Keratinocyte (primary cell): Measurements from ENCODE around the gene TYW3.

Experiments used
- EZH2 ChIP-seq: IDR thresholded peaks from one replicate; pipeline ENCODE4 v1.6.1; 2012; ENCODE audit warnings: inconsistent platforms, mild to moderate bottlenecking, low read length, moderate library complexity
- TF ChIP-seq, protein P1 (sequence below), 3 experiments: IDR thresholded peaks in 1 of 3; conservative IDR thresholded peaks in 1 of 3; optimal IDR thresholded peaks in 1 of 3; 2 replicates in 2 of 3; 3 replicates in 1 of 3; pipeline versions ENCODE3 to v1.5.1; 2011; ENCODE audit warnings: low read length in 3 of 3, mild to moderate bottlenecking in 3 of 3, moderate library complexity in 2 of 3, control low read depth in 1 of 3, inconsistent platforms in 1 of 3; ENCODE audit not compliant: insufficient read depth in 2 of 3; ENCODE audit errors: extremely low read depth in 1 of 3

GRCh38 chr1:74699331-74699730 is 33.6 kb upstream of the TYW3 start:
- TF ChIP-seq, protein P1, sequence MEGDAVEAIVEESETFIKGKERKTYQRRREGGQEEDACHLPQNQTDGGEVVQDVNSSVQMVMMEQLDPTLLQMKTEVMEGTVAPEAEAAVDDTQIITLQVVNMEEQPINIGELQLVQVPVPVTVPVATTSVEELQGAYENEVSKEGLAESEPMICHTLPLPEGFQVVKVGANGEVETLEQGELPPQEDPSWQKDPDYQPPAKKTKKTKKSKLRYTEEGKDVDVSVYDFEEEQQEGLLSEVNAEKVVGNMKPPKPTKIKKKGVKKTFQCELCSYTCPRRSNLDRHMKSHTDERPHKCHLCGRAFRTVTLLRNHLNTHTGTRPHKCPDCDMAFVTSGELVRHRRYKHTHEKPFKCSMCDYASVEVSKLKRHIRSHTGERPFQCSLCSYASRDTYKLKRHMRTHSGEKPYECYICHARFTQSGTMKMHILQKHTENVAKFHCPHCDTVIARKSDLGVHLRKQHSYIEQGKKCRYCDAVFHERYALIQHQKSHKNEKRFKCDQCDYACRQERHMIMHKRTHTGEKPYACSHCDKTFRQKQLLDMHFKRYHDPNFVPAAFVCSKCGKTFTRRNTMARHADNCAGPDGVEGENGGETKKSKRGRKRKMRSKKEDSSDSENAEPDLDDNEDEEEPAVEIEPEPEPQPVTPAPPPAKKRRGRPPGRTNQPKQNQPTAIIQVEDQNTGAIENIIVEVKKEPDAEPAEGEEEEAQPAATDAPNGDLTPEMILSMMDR (optimal IDR thresholded peaks at IDR 0.05 in 1 of 3, IDR thresholded peaks at IDR 0.05 in 1 of 3, conservative IDR thresholded peaks at IDR 0.05 in 1 of 3; ENCODE audit: extremely low read depth in 1 of 3, insufficient read depth in 2 of 3, low read length in 3 of 3): no peak
- TF ChIP-seq EZH2: no peak
